Measurements from ENCODE around the gene CIZ1. TPM values are rescaled to one million over a fixed set of nuclear protein-coding genes. Genes with fewer than 3 reads are reported as not detected.
A peak's percentile ranks its signal among the peaks of the same experiment; 100 is the strongest.
"Not testable (repeated sequence)": the region's sequence is repeated elsewhere in the genome, so short reads cannot be mapped to it uniquely, and the experiment has no call there.

The CIZ1 gene
- total and polyA plus RNA-seq, 9 of the 15 experiments (the other 6 are each of a cell fraction or from before 2014, with no cell fraction given) = 6.6 to 329 (median 87.8) TPM

GRCh38 chr9:128230897-128231296 is 39.5 kb upstream of the CIZ1 start:
- H3K27ac ChIP-seq (ENCODE audit: extremely low read depth, low read depth, low read length); DNase-seq (ENCODE audit: extremely low read depth in 1 of 4, low spot score in 3 of 4); H3K9me1 ChIP-seq (ENCODE audit: control insufficient read depth, insufficient read depth, low read length); H3K9me3 ChIP-seq (replicated peaks; ENCODE audit: control insufficient read depth, insufficient read depth, low read depth, low read length); intact Hi-C loops (cut with micrococcal nuclease); H3K4me2 ChIP-seq (ENCODE audit: insufficient read depth, low read length); FAIRE-seq; H3K36me3 ChIP-seq (ENCODE audit: control insufficient read depth, insufficient read depth, low read length); H3K4me3 ChIP-seq; in situ Hi-C loops (cut with MboI); BruUV-seq (replicated peaks); CTCF ChIA-PET (ENCODE audit: low intra/inter-chr PET ratio); H3K9ac ChIP-seq (ENCODE audit: insufficient read depth in 1 of 2, low read depth in 2 of 2, low read length in 2 of 2); H3K79me2 ChIP-seq (ENCODE audit: control insufficient read depth, insufficient read depth, low read length); H4K20me1 ChIP-seq (replicated peaks; ENCODE audit: control insufficient read depth, insufficient read depth, low read length); H2AFZ ChIP-seq (ENCODE audit: low read depth, low read length); ATAC-seq; TF ChIP-seq CREB1 (IDR thresholded peaks at IDR 0.05): not testable (repeated sequence)
- TF ChIP-seq CREB1 (CRISPR knock-in tag; IDR thresholded peaks at IDR 0.05) (0 out of 2 replicates have a peak, but pooled peaks have one; percentile 6), TFAP4 (CRISPR knock-in tag; IDR thresholded peaks at IDR 0.05; ENCODE audit: borderline replicate concordance) (0 out of 2 replicates have a peak, but pooled peaks have one; percentile 14), TGIF2 (CRISPR knock-in tag; IDR thresholded peaks at IDR 0.05) (0 out of 2 replicates have a peak, but pooled peaks have one; percentile 31), ARID4B (CRISPR knock-in tag; IDR thresholded peaks at IDR 0.05) (peak; percentile 55; the same call in 1 of the 2 replicates), MAX (CRISPR knock-in tag; IDR thresholded peaks at IDR 0.05) (0 out of 2 replicates have a peak, but pooled peaks have one; percentile 47), FOXP1 (CRISPR knock-in tag; IDR thresholded peaks at IDR 0.05) (0 out of 2 replicates have a peak, but pooled peaks have one; percentile 51)
- POLR2A ChIA-PET = interaction anchor here (0.7 to 0.9 kb wide), 2 partner anchors 9 to 28 kb away, joined by 3 read pairs; no protein-coding TSS in a partner anchor
- WGBS (ENCODE audit: insufficient coverage, low coverage, missing lambda C conversion rate) = 32% methylated on average over 6 of the region's 7 CpGs
- H3K27me3 ChIP-seq (ENCODE audit: control insufficient read depth in 2 of 2, insufficient read depth in 2 of 2, low read length in 2 of 2) = peaks cover 26 to 41% of the 10 kb centered on the region in 2 experiments
- H3K4me1 ChIP-seq (replicated peaks in 1 of 2; ENCODE audit: control insufficient read depth in 2 of 2, insufficient read depth in 2 of 2, low read length in 2 of 2) = peaks cover 0 to 21% of the 10 kb centered on the region in 2 experiments; a peak in 2 of 5 replicates

Data from K562 (cell line).